Measurements from ENCODE around the gene HOXA13. TPM values are rescaled to one million over a fixed set of nuclear protein-coding genes. Genes with fewer than 3 reads are reported as not detected.
A peak's percentile ranks its signal among the peaks of the same experiment; 100 is the strongest.

The HOXA13 gene
- total RNA-seq, 2 experiments from 2014 or later, result not detected

DNA sequence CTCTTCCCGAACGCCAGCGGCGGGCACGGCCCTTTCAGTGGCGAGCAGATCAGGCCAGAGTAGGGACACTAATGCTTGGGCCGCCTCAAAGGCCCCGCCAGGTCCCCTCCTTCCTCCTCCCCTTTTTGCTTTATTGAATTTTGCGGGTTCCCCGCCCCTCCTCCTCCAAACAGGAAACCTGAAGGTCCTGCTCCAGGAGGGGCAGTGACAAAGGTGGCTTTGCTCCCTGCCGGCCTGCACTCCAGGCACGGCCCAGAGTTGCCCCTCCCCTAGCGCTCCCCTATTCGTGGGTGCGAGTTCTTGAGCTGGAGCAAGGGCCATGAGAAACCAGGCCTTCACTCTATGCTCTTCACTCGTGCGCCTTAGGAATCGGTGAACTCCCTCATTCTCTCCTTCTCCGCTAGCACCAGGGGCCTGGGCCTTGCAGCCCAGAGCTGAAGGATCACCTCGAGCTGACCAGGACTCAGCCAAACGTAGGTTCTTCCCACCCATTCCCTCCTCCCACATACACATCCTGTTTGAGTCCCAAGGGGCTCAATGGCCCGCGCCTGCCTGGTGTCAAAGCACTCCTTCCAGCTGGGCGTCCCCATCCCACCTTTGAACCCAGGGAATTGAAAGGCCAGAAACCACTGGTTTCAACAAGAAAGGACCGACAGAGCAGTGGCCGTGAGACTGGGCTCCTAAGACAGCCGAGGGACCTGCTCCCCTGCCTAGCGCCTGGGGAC is 51.7 kb downstream of the HOXA13 start:
- Mint-ChIP-seq H3K4me1 (ENCODE audit: low read depth) (peaks cover 22% of the 10 kb centered on the region), H3K27me3 (ENCODE audit: low read depth) (peaks cover 77% of the 10 kb centered on the region), H3K36me3 (ENCODE audit: low read depth) (no peaks in the 10 kb centered on the region), H3K4me3 (peak overlapping the region; percentile 42), H3K27ac (no peak overlapping the region), H3K9me3 (no peaks in the 10 kb centered on the region)
- CTCF ChIA-PET, result interaction anchor here (1.2 to 3.4 kb wide), 4 partner anchors 9 to 27 kb away, joined by 3 to 16 read pairs (median 6); partner anchors contain the start of gene HOXA7
- intact Hi-C loops (cut with micrococcal nuclease), result no loop called here
- DNase-seq, result no peak

GRCh38 chr7:27147199-27148030 is 52.5 kb downstream of the HOXA13 start, which contains the start of gene HOXA6:
Gene HOXA6 (minus strand): TSS chr7:27147774. CDS start chr7:27147749, 25 bp downstream.
- Mint-ChIP-seq H3K9me3 (no peaks in the 10 kb centered on the region), H3K4me3 (peak within 1 kb of the TSS; percentile 42), H3K27me3 (ENCODE audit: low read depth) (peaks cover 75% of the 10 kb centered on the region), H3K4me1 (ENCODE audit: low read depth) (peaks cover 22% of the 10 kb centered on the region), H3K27ac (no peak within 1 kb of the TSS), H3K36me3 (ENCODE audit: low read depth) (no peaks in the 10 kb centered on the region)
- no peak for DNase-seq
- CTCF ChIA-PET, result interaction anchor here (1.2 to 1.4 kb wide), 2 partner anchors 10 to 11 kb away, joined by 3 read pairs; partner anchors contain the start of gene HOXA7
- intact Hi-C loops (cut with micrococcal nuclease), result no loop called here

GRCh38 chr7:27146491-27147198 is 53.2 kb downstream of the HOXA13 start:
- Mint-ChIP-seq H3K9me3 (no peaks in the 10 kb centered on the region), H3K27me3 (ENCODE audit: low read depth) (peaks cover 72% of the 10 kb centered on the region), H3K4me3 (no peak overlapping the region), H3K4me1 (ENCODE audit: low read depth) (peaks cover 20% of the 10 kb centered on the region), H3K36me3 (ENCODE audit: low read depth) (no peaks in the 10 kb centered on the region), H3K27ac (no peak overlapping the region)
- CTCF ChIA-PET, result no interaction called here
- DNase-seq, result no peak
- intact Hi-C loops (cut with micrococcal nuclease), result no loop called here

DNA sequence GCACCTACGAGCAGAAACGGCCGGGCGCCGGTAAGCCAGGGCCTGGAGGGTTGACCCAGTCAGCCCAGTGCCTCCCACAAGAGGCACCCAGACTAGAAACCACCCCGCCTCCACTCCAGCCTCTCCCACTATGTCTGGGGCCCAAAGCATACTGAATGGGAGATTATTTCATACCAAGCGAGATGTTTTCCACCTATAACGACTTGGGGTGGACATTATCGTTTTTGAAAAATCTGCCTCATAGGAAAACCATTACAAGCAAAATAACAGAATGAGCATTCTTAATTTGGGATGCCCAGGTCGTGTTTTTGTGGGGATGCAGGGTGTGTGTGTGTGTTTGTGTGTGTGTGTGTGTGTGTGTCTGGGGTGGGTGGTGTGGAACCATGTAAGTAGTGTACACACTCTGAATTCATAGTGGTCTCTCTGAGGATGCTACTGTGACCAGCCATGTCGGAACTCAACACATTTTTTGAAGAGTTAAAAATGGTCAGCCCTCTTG is 53.9 kb downstream of the HOXA13 start:
- no peaks in the 10 kb centered on the region for H3K9me3 Mint-ChIP-seq
- no peak for DNase-seq
- no peaks in the 10 kb centered on the region for H3K36me3 Mint-ChIP-seq (ENCODE audit: low read depth)
- no peak overlapping the region for H3K27ac Mint-ChIP-seq
- peaks cover 13% of the 10 kb centered on the region for H3K4me1 Mint-ChIP-seq (ENCODE audit: low read depth)
- CTCF ChIA-PET, result interaction anchor here (0.6 to 1.4 kb wide), 2 partner anchors 15 to 34 kb away, joined by 3 to 5 read pairs; no protein-coding TSS in a partner anchor
- H3K27me3 Mint-ChIP-seq (ENCODE audit: low read depth), result peaks cover 68% of the 10 kb centered on the region
- H3K4me3 Mint-ChIP-seq, result no peak overlapping the region
- intact Hi-C loops (cut with micrococcal nuclease), result no loop called here

DNA sequence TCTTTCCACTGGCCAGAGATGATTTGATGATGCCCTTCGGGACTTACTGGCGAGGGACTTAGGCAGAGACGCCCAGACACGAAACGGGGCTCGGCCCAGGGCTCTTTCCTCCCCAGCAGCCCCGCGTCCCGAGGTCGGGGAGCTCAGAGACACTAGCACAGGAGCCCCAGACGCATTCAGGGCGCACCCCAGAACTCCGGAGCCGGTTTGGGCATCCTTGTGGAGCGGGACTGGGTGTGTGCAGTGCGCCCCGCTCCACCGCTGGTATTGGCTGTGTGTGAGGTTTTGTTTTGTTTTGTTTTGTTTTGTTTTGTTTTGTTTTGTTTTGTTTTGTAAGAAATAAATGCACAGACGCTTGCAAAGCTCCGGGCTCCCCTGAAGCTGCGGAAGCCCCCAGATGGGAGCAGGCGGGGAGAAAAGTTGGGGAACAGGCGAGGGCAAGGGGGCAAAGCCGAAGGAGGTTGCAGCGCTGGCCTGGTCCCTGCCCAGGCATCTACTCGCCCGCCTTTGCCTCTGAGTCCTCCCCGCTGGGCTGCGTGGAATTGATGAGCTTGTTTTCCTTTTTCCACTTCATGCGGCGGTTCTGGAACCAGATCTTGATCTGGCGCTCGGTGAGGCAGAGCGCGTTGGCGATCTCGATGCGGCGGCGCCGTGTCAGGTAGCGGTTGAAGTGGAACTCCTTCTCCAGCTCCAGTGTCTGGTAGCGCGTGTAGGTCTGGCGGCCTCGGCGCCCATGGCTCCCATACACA is 54.6 kb downstream of the HOXA13 start:
- DNase-seq, result no peak
- intact Hi-C loops (cut with micrococcal nuclease), result no loop called here
- H3K4me3 Mint-ChIP-seq, result no peak overlapping the region
- H3K36me3 Mint-ChIP-seq (ENCODE audit: low read depth), result no peaks in the 10 kb centered on the region
- CTCF ChIA-PET, result interaction anchor here (0.6 to 1.4 kb wide), 5 partner anchors 16 to 828 kb away, joined by 3 to 5 read pairs (median 3); no protein-coding TSS in a partner anchor
- no peak overlapping the region for H3K27ac Mint-ChIP-seq
- peaks cover 10% of the 10 kb centered on the region for H3K4me1 Mint-ChIP-seq (ENCODE audit: low read depth)
- H3K27me3 Mint-ChIP-seq (ENCODE audit: low read depth), result peaks cover 68% of the 10 kb centered on the region
- H3K9me3 Mint-ChIP-seq, result no peaks in the 10 kb centered on the region

- DNase-seq, result no peak
- Mint-ChIP-seq H3K36me3 (ENCODE audit: low read depth) (no peaks in the 10 kb centered on the region), H3K27ac (no peak overlapping the region), H3K27me3 (ENCODE audit: low read depth) (peaks cover 63% of the 10 kb centered on the region), H3K4me3 (no peak overlapping the region), H3K4me1 (ENCODE audit: low read depth) (peaks cover 9% of the 10 kb centered on the region), H3K9me3 (no peaks in the 10 kb centered on the region)
- CTCF ChIA-PET, result interaction anchor here (0.6 to 1.4 kb wide), 3 partner anchors 35 to 393 kb away, joined by 3 to 5 read pairs (median 3); no protein-coding TSS in a partner anchor
- intact Hi-C loops (cut with micrococcal nuclease), result no loop called here
These were observed 55.1 kb downstream of the HOXA13 start for GRCh38 chr7:27144781-27145164.

Small RNA genes within 50 kb of the gene (microRNA-seq; reads per million reads assigned to microRNA genes)
- gene MIR196B (ENCODE audit: borderline microRNAs expressed, borderline replicate concordance), result 20.8 reads per million, percentile 35 among the genes with 10 or more reads in this experiment

Other genes starting within 250 kb of the HOXA13 start
- gene HOXA1, start 104.1 kb downstream of the HOXA13 start, total RNA-seq, result under 1 TPM; 0.24 to 0.30 TPM
- not detected for gene HOXA2, start 97.4 kb downstream of the HOXA13 start, total RNA-seq
- gene HOXA4, start 69.3 kb downstream of the HOXA13 start, total RNA-seq, result under 1 TPM in 1 of 2 experiments, not detected in 1; 0.14 TPM
- gene HOXA5, start 56.4 kb downstream of the HOXA13 start, total RNA-seq, result not detected
- gene HOXA6, start 52.3 kb downstream of the HOXA13 start, total RNA-seq, result not detected
- not detected for gene HOXA3, start 47.5 kb downstream of the HOXA13 start, total RNA-seq
- gene HOXA7, start 43.4 kb downstream of the HOXA13 start, total RNA-seq, result not detected
- not detected for gene HOXA9, start 34.6 kb downstream of the HOXA13 start, total RNA-seq
- not detected for gene HOXA10, start 25.8 kb downstream of the HOXA13 start, total RNA-seq
- not detected for gene HOXA11, start 14.9 kb downstream of the HOXA13 start, total RNA-seq
- gene EVX1, start 42.7 kb upstream of the HOXA13 start, total RNA-seq, result not detected

Data from activated naive CD4-positive, alpha-beta T cell treated with anti-CD3 and anti-CD28 coated beads for 36 hours (primary cell).